SH-SY5Y (cell line): ENCODE results near the gene CSNK2A1.

ENCODE experiments used
- GATA2 ChIP-seq: IDR thresholded peaks from 2 replicates; pipeline ENCODE4 v1.6.1; 2011; ENCODE audit warnings: mild to moderate bottlenecking, low read depth, low read length
- GATA3 ChIP-seq: IDR thresholded peaks from 2 replicates; pipeline ENCODE4 v1.6.1; 2011; ENCODE audit warnings: low read depth, mild to moderate bottlenecking, low read length, moderate library complexity

- TF ChIP-seq GATA2: no peak
- no peak for TF ChIP-seq GATA3
These were observed 69.0 kb downstream of the CSNK2A1 start for GRCh38 chr20:474581-474980.
